HepG2 (cell line): ENCODE results near the gene CLHC1. TPM values are rescaled to one million over a fixed set of nuclear protein-coding genes. Genes with fewer than 3 reads are reported as not detected.

Experiments used
- AGO1 ChIP-seq: fragments of 200-400 bp; formaldehyde crosslinking; IDR thresholded peaks from 2 replicates; pipeline ENCODE4 v1.6.1; 2017; ENCODE audit warnings: mild to moderate bottlenecking, low read depth, low read length, moderate library complexity; ENCODE audit not compliant: poor library complexity, severe bottlenecking
- ATM ChIP-seq: fragments of 450-650 bp; IDR thresholded peaks from 2 replicates; pipeline ENCODE4 v1.7.1; 2017; ENCODE audit warnings: mild to moderate bottlenecking, borderline replicate concordance
- CCDC6 ChIP-seq: sonication (generic); formaldehyde crosslinking; IDR thresholded peaks from 2 replicates; pipeline ENCODE4 v1.8.1; 2022; ENCODE audit warnings: mild to moderate bottlenecking, missing genetic modification reagents, moderate library complexity
- CREB3 ChIP-seq: sonication (generic); formaldehyde crosslinking; IDR thresholded peaks from 2 replicates; pipeline ENCODE4 v1.5.0; 2020; ENCODE audit warnings: missing genetic modification reagents
- GTF3A ChIP-seq: sonication (generic); formaldehyde crosslinking; conservative IDR thresholded peaks from 2 replicates; pipeline ENCODE4 v1.4.0; 2020; ENCODE audit warnings: mild to moderate bottlenecking, missing genetic modification reagents
- HOXD1 ChIP-seq: sonication (generic); formaldehyde crosslinking; IDR thresholded peaks from 2 replicates; pipeline ENCODE4 v1.5.0; 2020; ENCODE audit warnings: missing genetic modification reagents
- KLF15 ChIP-seq: sonication (generic); formaldehyde crosslinking; IDR thresholded peaks from 2 replicates; pipeline ENCODE4 v1.8.1; 2023; ENCODE audit warnings: borderline replicate concordance, mild to moderate bottlenecking, inconsistent platforms, missing genetic modification reagents, mixed read lengths
- MED13 ChIP-seq: sonication (generic); formaldehyde crosslinking; IDR thresholded peaks from 2 replicates; pipeline ENCODE4 v1.5.0; 2020; ENCODE audit warnings: missing genetic modification reagents
- MTA1 ChIP-seq: sonication (generic); formaldehyde crosslinking; IDR thresholded peaks from 2 replicates; pipeline ENCODE4 v1.4.0; 2020; ENCODE audit warnings: missing genetic modification reagents, mild to moderate bottlenecking, borderline replicate concordance
- NCOA1 ChIP-seq: sonication (generic); formaldehyde crosslinking; IDR thresholded peaks from 2 replicates; pipeline ENCODE4 v1.9.0; 2021; ENCODE audit warnings: missing genetic modification reagents
- SNRNP70 ChIP-seq: fragments of 200-400 bp; formaldehyde crosslinking; IDR thresholded peaks from 2 replicates; pipeline ENCODE4 v1.6.1; 2017; ENCODE audit warnings: mild to moderate bottlenecking, low read depth, low read length, moderate library complexity
- TAF15 ChIP-seq: fragments of 200-400 bp; formaldehyde crosslinking; IDR thresholded peaks from one replicate; pipeline ENCODE4 v1.6.1; 2018; ENCODE audit warnings: mild to moderate bottlenecking, low read depth, low read length; ENCODE audit not compliant: poor library complexity, severe bottlenecking
- TEAD3 ChIP-seq: optimal IDR thresholded peaks from 2 replicates; pipeline ENCODE3; 2016; ENCODE audit warnings: borderline replicate concordance
- TRIM24 ChIP-seq: sonication (generic); formaldehyde crosslinking; IDR thresholded peaks from 2 replicates; pipeline ENCODE4 v1.8.0; 2022; ENCODE audit warnings: mild to moderate bottlenecking, missing genetic modification reagents
- ZBTB4 ChIP-seq: sonication (generic); formaldehyde crosslinking; IDR thresholded peaks from 2 replicates; pipeline ENCODE4 v1.4.0; 2020; ENCODE audit warnings: missing genetic modification reagents, mild to moderate bottlenecking, borderline replicate concordance
- ZNF101 ChIP-seq: sonication (generic); formaldehyde crosslinking; IDR thresholded peaks from 2 replicates; pipeline ENCODE4 v1.4.0; 2020; ENCODE audit warnings: mild to moderate bottlenecking, low read depth, missing genetic modification reagents, borderline replicate concordance
- ZNF280B ChIP-seq: sonication (generic); formaldehyde crosslinking; IDR thresholded peaks from 2 replicates; pipeline ENCODE4 v1.5.0; 2020; ENCODE audit warnings: missing genetic modification reagents, mild to moderate bottlenecking, borderline replicate concordance
- ZNF282 ChIP-seq: fragments of 450-650 bp; IDR thresholded peaks from 2 replicates; pipeline ENCODE4 v1.6.1; 2018; ENCODE audit not compliant: partially characterized antibody
- ZNF597 ChIP-seq: sonication (generic); formaldehyde crosslinking; IDR thresholded peaks from 2 replicates; pipeline ENCODE4 v1.5.0; 2020; ENCODE audit warnings: missing genetic modification reagents
- polyA plus RNA-seq, 8 experiments: library from polyadenylated mRNA; depleted of rRNA in 3 of 8; stranded (reverse) in 7 of 8; unstranded in 1 of 8; fragments of >200 nt; fragmentation: Illumina TruSeq in 4 of 8; extraction: Trizol in 4 of 8; gene quantifications; 2 replicates each; pipeline versions ENCODE4 v1.2.1 to v1.2.3, GENCODE V29; 2011 to 2016; ENCODE audit warnings: low read depth in 4 of 8, missing spikeins in 1 of 8, mixed read lengths in 1 of 8; ENCODE audit not compliant: insufficient read depth in 1 of 8
- total RNA-seq, 5 experiments: library from RNA; depleted of rRNA; stranded (reverse); fragments of >200 nt; fragmentation: Illumina TruSeq; extraction: Trizol; gene quantifications; 2 replicates each; pipeline ENCODE4 v1.2.3, GENCODE V29; 2016; ENCODE audit warnings: low read depth in 1 of 5
- TF ChIP-seq, protein P1 (sequence below): sonication (generic); formaldehyde crosslinking; IDR thresholded peaks from 2 replicates; pipeline ENCODE4 v1.5.1; 2020; ENCODE audit warnings: mild to moderate bottlenecking, missing genetic modification reagents, moderate library complexity

The CLHC1 gene
- total and polyA plus RNA-seq, 2 of the 13 experiments (the other 11 are each of a cell fraction or from before 2014, with no cell fraction given): 9.8 to 12.6 TPM

GRCh38 chr2:55232863-55233657 is 967 bp upstream of the CLHC1 start (continued):
- TF ChIP-seq KLF15 (CRISPR knock-in tag): no peak
- no peak for TF ChIP-seq TEAD3 (CRISPR knock-in tag)
- 0 out of 2 replicates have a peak, but pooled peaks have one; percentile 1 for TF ChIP-seq CCDC6 (CRISPR knock-in tag)
- TF ChIP-seq ZNF280B (CRISPR knock-in tag): 0 out of 2 replicates have a peak, but pooled peaks have one; percentile 2
- no peak for TF ChIP-seq TRIM24 (CRISPR knock-in tag)
- 0 out of 2 replicates have a peak, but pooled peaks have one; percentile 11 for TF ChIP-seq NCOA1
- TF ChIP-seq ZBTB4 (CRISPR knock-in tag): no peak
- TF ChIP-seq TAF15: no peak
- TF ChIP-seq MTA1 (CRISPR knock-in tag): peak; percentile 31; the same call in 1 of the 2 replicates
- TF ChIP-seq GTF3A (CRISPR knock-in tag): peak; percentile 87; the same call in 1 of the 2 replicates
- TF ChIP-seq CREB3: 0 out of 2 replicates have a peak, but pooled peaks have one; percentile 62
- 0 out of 2 replicates have a peak, but pooled peaks have one; percentile 60 for TF ChIP-seq ZNF597 (CRISPR knock-in tag)
- TF ChIP-seq ZNF282: no peak
- TF ChIP-seq HOXD1: peak; percentile 79; the same call in 1 of the 2 replicates
- TF ChIP-seq AGO1: peak; percentile 16
- peak; percentile 23; the same call in 1 of the 2 replicates for TF ChIP-seq MED13
- TF ChIP-seq ZNF101 (CRISPR knock-in tag): 0 out of 2 replicates have a peak, but pooled peaks have one; percentile 65
- TF ChIP-seq, protein P1, sequence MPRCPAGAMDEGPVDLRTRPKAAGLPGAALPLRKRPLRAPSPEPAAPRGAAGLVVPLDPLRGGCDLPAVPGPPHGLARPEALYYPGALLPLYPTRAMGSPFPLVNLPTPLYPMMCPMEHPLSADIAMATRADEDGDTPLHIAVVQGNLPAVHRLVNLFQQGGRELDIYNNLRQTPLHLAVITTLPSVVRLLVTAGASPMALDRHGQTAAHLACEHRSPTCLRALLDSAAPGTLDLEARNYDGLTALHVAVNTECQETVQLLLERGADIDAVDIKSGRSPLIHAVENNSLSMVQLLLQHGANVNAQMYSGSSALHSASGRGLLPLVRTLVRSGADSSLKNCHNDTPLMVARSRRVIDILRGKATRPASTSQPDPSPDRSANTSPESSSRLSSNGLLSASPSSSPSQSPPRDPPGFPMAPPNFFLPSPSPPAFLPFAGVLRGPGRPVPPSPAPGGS: no peak
- no peak for TF ChIP-seq ATM
- no peak for TF ChIP-seq SNRNP70
